Measurements from ENCODE around the gene TMIGD3.

The TMIGD3 gene

GRCh38 chr1:111446967-111447892 lies 56.2 kb downstream of the TMIGD3 start:
- no peak for DNase-seq

GRCh38 chr1:111446546-111446945 lies 56.9 kb downstream of the TMIGD3 start:
- no peak for DNase-seq

- no peak for DNase-seq
These were observed 59.4 kb downstream of the TMIGD3 start for GRCh38 chr1:111444031-111444430.

- no peak for DNase-seq
These were observed 61.0 kb downstream of the TMIGD3 start for GRCh38 chr1:111442457-111442856.

- DNase-seq: peak; percentile 6
These were observed 61.8 kb downstream of the TMIGD3 start for GRCh38 chr1:111441573-111442192.

- DNase-seq: no peak
These were observed 63.7 kb downstream of the TMIGD3 start for GRCh38 chr1:111439461-111440351.

- peak; percentile 56 for DNase-seq
These were observed 66.7 kb downstream of the TMIGD3 start for GRCh38 chr1:111436726-111437125.
